Measurements from ENCODE around the gene HELQ. TPM values are rescaled to one million over a fixed set of nuclear protein-coding genes. Genes with fewer than 3 reads are reported as not detected.

Gene HELQ
- total and polyA plus RNA-seq, 2 of the 13 experiments (the other 11 are each of a cell fraction or from before 2014, with no cell fraction given): 6.6 to 10.8 TPM

- TF ChIP-seq ZGPAT (CRISPR knock-in tag; IDR thresholded peaks at IDR 0.05) (peak; percentile 72), NRL (CRISPR knock-in tag; IDR thresholded peaks at IDR 0.05; ENCODE audit: borderline replicate concordance) (peak; percentile 90), BRD4 (CRISPR knock-in tag; IDR thresholded peaks at IDR 0.05) (0 out of 2 replicates have a peak, but pooled peaks have one; percentile 32), ATRX (CRISPR knock-in tag; IDR thresholded peaks at IDR 0.05; ENCODE audit: borderline replicate concordance) (no peak), SPEN (CRISPR knock-in tag; IDR thresholded peaks at IDR 0.05; ENCODE audit: low read depth) (peak; percentile 50; the same call in 1 of the 2 replicates), ZNF234 (CRISPR knock-in tag; conservative IDR thresholded peaks at IDR 0.05) (no peak; the same call in 1 of the 2 replicates), MBNL3 (CRISPR knock-in tag; conservative IDR thresholded peaks at IDR 0.05) (no peak), ZBTB8A (CRISPR knock-in tag; IDR thresholded peaks at IDR 0.05; ENCODE audit: borderline replicate concordance, low read depth) (peak; percentile 64; the same call in 1 of the 2 replicates), ESRRA (CRISPR knock-in tag; IDR thresholded peaks at IDR 0.05; ENCODE audit: low read depth) (peak; percentile 65), ASH2L (IDR thresholded peaks at IDR 0.05; ENCODE audit: insufficient read length, low read depth, low read length) (peak; percentile 83), CENPT (CRISPR knock-in tag; IDR thresholded peaks at IDR 0.05; ENCODE audit: low read depth) (peak; percentile 60), CBX2 (IDR thresholded peaks at IDR 0.05; ENCODE audit: low read depth, low read length) (no peak), CBX2 (CRISPR knock-in tag; IDR thresholded peaks at IDR 0.05; ENCODE audit: low read depth) (peak; percentile 78; the same call in 1 of the 2 replicates), RXRB (CRISPR knock-in tag; IDR thresholded peaks at IDR 0.05; ENCODE audit: borderline replicate concordance) (peak; percentile 47; the same call in 1 of the 2 replicates), KAT2B (IDR thresholded peaks at IDR 0.05; ENCODE audit: borderline replicate concordance, low read depth, low read length) (no peak), PAWR (CRISPR knock-in tag; IDR thresholded peaks at IDR 0.05; ENCODE audit: borderline replicate concordance) (no peak), XRCC5 (optimal IDR thresholded peaks at IDR 0.05; ENCODE audit: low read length) (no peak), ZNF878 (CRISPR knock-in tag; IDR thresholded peaks at IDR 0.05) (peak; percentile 58; the same call in 1 of the 2 replicates), HDAC1 (CRISPR knock-in tag; IDR thresholded peaks at IDR 0.05) (peak; percentile 60), ETV6 (CRISPR knock-in tag; conservative IDR thresholded peaks at IDR 0.05) (no peak; the same call in 1 of the 2 replicates), THAP11 (CRISPR knock-in tag; IDR thresholded peaks at IDR 0.05) (peak; percentile 80), HNRNPH1 (optimal IDR thresholded peaks at IDR 0.05; ENCODE audit: low read depth, low read length) (no peak), SIX4 (CRISPR knock-in tag; IDR thresholded peaks at IDR 0.05) (no peak), ZFP36L1 (CRISPR knock-in tag; IDR thresholded peaks at IDR 0.05) (no peak; the same call in 1 of the 2 replicates), ZNF841 (CRISPR knock-in tag; IDR thresholded peaks at IDR 0.05; ENCODE audit: borderline replicate concordance) (peak; percentile 35), SETDB1 (CRISPR knock-in tag; IDR thresholded peaks at IDR 0.05; ENCODE audit: borderline replicate concordance) (no peak), PTBP1 (IDR thresholded peaks at IDR 0.05; ENCODE audit: low read depth, low read length, poor library complexity, severe bottlenecking) (no peak), DPF2 (CRISPR knock-in tag; IDR thresholded peaks at IDR 0.05; ENCODE audit: borderline replicate concordance, low read depth) (no peak), HOXA3 (CRISPR knock-in tag; IDR thresholded peaks at IDR 0.05) (peak; percentile 85)
- TF ChIP-seq, protein P1, sequence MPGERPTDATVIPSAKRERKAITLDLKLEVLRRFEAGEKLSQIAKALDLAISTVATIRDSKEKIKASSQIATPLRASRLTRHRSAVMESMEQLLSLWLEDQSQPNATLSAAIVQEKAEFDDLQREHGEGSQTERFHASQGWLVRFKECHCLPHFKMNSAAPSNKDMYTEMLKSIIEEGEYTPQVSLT (CRISPR knock-in tag; IDR thresholded peaks at IDR 0.05; ENCODE audit: borderline replicate concordance, low read depth): no peak
These were observed 29.2 kb upstream of the HELQ start, which contains the start of gene ABRAXAS1 (continued) for GRCh38 chr4:83484500-83485461.
